GM19240 (cell line): ENCODE results near the gene MEIOB.
A peak's percentile ranks its signal among the peaks of the same experiment; 100 is the strongest.

Experiments used
- DNase-seq: peaks from one replicate; pipeline ENCODE4 v3.0.0; 2011; ENCODE audit warnings: low spot score; ENCODE audit not compliant: insufficient read length

MEIOB gene

DNA sequence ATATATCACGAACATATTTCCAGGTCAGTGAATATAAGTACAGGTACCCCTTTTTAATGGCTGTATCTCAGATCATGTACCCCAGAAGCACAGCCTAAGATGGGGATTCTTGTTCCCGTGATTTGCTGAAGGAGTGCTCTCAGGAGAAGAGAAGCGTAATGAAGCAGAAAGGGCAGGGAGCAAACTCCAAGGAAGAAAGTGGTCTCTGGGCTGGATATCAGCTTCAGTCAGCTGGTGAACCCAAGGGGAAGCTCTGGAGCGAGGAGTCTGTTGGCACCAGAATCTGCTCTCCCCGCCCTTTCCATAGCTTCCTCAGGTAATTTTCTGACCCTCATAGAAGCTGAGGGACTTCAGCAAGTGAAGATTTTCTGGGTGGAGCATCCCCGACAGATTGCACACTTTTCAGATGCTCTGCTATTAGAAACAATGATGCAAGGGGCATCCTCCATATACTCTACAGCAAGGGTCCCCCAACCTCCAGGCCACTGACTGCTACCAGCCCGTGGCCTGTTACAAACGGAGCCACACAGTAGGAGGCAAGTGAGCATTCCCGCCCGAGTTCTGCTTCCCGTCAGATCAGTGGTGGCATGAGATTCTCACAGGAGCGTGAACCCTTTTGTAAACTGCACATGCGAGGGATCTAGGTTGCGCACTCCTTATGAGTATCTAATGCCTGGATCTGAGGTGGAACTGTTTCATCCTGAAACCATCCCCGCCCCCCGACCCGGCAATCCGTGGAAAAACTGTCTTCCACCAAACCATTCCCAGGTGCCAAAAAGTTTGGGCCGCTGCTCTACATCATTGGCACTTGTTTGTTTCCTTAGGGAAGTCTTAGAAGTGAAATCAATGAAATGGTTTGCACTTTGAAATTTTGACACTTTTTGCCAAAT lies 40.5 kb downstream of the MEIOB start:
- no peak for DNase-seq

DNA sequence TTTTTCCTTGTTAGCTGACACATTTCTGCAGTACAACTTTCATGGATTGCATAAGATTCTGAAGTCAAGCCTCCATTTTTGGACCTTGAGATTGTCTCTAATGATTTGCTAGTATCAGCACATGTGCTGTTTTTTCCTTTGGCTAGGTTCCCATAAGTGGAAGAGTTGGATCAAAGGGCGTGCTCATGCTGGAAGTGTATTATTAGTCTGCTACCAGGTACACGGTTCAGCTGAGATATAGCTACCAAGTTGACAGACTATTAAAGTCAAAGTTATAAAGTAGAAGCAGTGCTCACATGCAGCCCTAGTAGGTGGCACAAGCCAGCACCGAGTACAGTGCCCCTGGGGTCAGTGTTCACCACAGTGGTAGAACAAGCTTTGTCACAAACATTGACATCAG lies 41.8 kb downstream of the MEIOB start:
- no peak for DNase-seq

DNA sequence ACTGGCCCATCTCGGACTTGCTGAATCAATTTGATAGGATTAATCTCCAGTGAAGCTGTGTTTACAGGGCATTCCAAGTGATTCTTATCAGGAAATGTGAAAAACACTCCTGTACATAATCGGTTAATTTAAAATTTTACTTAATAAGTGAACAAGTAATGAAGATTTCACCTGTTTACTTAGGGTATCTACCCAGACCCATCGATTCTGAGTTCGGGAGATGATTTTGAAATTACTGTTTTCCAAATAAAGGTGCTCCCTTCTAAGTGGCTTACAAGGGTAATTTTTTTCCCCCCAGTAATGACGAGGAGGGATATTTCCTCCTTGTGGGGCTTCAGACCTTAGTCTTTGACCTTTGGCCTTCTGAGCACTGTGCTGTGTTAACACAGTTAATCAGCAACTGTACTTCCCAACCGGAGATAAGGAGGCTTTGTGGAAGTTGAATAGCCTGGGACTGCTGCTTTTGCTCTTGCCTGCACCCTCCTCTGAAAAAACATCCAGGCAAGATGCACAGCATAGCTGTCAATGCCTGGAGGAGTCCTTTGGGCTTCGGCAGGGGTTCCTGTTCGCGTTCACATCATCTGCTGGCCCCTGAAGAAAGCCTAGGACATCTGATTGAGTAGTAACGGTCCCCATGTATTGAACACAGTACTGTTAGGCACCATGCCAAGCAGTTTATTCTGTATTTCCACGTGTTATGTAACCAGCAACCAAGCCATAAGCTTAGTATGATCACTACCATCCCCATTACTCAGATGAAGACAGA lies 43.1 kb downstream of the MEIOB start:
- DNase-seq, result no peak

DNA sequence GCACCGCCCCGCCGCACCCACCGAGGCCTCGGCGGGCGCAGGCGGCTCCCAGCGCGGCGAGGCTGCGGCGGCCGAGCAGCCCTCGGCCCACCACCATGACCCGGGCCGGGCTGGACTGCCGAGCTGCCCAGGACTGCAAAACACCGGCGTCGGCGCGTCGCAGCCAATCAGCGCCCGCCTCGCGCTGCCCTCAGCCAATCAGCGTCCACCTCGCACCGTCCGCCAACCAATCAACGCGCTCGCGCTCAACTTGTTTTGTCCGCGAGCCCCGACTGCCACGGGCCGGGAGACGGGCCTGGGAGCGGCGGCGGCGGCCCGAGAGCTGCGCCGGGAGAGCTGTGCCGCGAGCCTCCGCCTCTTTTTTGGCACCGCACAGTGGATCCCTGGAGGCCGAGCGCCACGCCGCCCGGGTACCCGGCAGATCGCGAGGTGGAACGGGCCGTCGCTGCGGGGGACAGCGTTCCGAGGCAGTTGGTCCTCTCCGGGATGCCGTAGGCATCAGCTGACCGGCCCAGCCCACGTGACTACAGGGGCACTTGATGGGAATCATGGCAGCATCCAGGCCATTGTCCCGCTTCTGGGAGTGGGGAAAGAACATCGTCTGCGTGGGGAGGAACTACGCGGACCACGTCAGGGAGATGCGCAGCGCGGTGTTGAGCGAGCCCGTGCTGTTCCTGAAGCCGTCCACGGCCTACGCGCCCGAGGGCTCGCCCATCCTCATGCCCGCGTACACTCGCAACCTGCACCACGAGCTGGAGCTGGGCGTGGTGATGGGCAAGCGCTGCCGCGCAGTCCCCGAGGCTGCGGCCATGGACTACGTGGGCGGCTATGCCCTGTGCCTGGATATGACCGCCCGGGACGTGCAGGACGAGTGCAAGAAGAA lies 45.0 kb downstream of the MEIOB start, which contains the start of the genes FAHD1 and HAGH:
Gene FAHD1 (plus strand): TSS at position 516 of the 883 bp plus-strand sequence. CDS start 33 bp downstream, at position 549.
Gene HAGH (minus strand): TSS at position 135 of the 883 bp plus-strand sequence. CDS start 38 bp downstream, at position 97.
- peak; percentile 93 for DNase-seq

DNA sequence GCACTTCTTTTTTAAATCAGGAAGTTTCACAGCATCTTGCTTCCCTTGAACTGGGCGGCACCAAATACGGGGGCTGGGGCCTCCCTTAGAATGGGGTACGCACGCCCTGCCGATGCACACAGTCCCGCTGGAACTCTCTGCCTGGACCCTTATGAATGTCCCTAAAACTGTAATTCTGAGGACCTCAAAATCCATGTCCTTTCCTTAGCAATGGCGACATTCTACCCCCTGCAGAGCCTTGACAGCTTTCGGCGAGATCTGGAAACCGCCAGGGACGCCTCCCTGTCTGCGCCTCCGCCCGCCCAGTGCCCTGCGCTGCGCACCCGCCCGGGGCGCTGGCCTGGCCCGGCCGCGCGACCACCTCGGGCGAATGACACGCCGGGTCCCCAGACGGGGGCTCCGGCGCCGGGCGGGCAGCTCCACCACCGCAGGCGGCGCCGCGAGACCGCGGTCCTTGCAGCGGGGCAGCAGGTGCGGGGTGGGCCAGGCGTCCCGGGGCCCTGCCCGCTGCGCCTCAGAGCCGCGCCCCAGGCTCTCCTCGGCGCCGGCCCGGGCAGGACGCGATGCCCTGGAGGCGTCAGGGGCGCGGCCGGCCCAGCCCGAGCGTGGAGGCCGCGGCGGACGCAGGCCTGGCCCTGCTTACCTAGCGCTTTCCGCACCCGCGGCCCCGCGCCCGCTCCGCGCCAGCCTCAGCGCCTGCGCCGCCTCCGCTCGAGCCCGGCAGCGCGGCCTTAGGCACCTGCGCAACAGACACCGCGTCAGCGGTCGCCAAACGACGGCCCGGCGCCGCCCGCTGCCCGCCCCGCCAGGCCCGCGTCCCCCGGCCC lies 45.9 kb downstream of the MEIOB start:
- DNase-seq, result peak; percentile 70

DNA sequence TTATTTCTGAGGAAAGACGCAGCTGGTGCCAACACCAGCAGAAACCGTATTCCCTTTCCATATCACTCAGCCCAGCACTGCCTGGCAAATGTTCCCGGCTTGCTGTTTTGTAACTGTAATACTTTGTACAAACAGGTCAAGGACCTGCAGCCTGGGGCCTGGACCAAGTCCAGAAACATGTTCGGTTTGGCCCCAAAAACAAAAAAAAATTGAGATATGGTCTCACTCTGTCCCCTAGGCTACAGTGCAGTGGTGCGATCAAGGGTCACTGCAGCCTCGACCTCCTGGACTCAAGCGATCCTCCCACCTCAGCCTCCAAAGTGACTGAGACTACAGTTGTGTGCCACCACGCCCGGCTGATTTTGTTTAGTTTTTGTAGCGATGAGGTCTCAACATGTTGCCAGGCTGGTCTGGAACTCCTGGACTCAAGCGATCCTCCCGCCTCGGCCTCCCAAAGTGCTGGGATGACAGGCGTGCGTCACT lies 46.5 kb downstream of the MEIOB start:
- no peak for DNase-seq

DNA sequence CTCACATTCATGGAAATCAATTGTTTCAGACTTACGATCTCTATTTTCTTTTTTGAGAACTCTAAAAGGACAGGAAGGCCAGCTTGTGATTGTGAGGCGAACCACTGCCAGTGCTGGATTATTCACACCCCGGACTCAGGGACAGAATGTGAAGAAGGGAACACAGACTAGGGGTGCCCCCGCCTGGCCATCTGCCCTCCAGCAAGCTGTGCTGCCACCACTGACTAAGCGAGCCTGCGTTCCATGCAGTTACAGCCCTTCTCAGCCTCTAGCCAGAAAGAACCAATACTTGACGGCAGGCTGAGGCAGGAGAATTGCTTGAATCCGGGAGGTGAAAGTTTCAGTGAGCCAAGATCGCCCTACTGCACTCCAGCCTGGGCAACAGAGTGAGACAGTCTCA lies 48.1 kb downstream of the MEIOB start:
- DNase-seq, result no peak

DNA sequence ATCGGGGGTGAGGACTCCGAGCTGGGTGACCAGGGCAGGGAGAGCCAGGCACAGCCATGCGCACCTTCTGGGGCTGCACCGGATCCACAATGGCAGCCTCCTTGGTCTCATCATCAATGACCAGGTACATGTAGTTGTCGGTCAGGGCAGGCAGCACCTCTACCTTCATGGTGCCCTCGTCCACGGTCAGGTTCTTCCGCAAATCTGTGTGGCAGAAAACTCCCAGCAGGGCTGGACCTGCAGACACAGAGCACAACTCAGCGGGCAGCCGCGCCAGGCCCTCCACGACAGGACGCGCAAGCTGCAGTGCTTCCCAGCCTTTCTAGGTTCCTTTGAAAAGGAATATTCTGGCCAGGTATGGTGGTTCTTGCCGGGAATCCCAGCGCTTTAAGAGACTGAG lies 49.2 kb downstream of the MEIOB start:
- DNase-seq, result no peak

DNA sequence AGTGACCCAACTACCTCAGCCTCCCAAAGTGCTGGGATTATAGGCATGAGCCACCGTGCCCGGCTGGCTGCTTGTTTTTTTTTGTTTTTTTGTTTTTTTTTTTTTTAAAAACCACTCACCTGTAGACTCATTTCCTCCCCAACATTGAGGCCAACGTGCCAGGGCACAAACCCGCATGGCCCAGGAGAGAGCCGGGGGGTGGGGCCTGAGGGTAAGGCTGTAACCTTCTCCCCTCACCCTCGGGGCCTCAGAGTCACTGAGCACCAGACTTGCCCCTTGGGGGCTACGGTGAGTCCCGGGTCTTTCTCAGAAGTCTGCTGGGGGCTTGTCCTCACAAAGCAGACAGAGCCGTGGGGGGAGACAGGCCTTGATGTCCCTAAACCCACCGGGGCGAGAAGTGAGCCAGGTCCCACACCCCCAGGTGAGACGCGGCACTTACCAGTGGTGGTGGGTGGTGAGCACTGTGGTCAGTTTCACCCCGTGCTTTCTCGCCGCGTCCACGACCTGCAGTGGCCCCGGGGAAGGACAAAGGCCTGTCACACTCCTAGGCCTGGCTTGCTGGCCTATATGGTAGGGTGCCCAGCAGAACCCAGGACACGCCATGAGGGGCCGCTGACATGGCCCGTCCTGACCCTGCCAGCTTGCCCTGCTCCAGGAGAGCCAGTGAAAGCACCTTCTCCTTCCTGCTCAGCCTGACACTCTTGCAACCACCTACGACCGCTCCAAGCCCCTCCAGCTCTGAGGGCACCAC lies 49.9 kb downstream of the MEIOB start:
- no peak for DNase-seq

DNA sequence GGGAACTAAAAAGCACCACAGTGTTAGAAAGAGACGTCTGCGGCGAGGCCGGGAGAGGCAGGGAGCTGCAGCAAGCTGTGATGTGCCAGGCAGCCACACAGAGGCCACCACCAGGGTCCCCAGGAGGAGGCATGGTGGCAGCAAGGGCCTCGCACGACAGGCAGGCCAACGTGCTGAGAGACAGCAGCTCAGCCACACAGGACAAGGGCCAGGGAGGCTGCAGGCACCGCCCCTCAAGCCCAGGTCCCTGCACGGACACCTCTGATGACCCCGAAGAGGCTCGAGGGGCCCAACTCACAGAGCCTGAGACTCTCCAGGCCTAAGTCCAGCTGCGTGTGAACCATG lies 51.0 kb downstream of the MEIOB start:
- DNase-seq, result no peak

DNA sequence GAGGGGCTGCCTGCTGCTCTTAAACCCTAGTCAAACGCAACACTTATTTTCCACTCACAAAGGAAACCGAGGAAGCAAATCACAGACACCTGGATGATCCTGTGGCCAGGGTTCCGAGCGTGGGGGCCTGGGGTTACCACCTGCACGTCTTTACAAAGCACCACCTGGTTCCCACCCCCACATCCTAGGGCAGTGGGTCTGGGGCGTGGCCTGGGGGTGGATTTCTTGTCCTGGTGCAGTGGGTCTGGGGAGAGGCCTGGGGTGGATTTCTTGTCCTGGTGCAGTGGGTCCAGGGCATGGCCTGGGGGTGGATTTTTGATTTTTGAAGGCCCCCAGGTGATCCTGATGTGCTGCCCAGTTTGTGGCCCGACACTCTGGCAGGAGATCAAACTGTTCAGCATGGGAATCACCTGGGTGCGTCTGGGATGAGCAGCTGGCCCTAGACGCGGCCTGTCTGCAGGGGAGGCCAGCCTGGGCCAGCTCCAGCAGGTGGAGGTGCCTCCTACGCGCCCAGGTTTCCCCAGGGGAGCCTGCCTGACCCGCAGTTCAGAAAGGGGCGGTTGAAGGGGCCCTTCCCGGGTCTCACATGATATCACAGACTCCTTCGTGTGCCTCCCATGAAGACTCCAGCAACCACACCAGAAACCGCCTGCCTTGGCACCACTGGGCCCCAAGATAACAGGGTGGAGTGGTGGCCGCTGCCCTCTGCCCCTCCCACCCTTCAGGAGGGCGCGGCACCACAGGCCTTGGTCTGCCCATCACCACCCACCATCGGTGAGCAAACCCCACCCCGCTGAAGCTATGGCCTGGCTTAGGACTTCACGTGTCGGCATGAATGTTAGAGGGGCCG lies 51.6 kb downstream of the MEIOB start:
- DNase-seq, result no peak

DNA sequence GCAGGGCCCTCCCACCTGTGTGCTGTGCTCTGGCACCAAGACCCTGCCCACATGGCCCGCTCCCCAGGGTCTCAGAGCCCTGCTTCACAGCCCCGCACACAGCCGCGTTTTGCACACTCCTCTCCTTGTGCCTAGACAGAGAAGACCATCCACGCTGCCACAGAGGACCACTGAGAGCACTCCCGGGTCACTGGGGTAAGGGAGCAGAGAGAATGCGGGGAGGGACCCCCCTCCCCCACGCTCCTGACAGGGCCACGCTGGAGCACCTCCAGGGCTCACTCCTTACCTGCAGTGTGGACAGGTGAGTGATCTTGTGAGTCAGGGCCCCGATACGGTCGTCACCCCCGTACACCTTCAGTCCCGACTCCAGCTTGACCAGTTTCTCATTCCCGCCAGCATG lies 52.4 kb downstream of the MEIOB start:
- DNase-seq, result no peak

DNA sequence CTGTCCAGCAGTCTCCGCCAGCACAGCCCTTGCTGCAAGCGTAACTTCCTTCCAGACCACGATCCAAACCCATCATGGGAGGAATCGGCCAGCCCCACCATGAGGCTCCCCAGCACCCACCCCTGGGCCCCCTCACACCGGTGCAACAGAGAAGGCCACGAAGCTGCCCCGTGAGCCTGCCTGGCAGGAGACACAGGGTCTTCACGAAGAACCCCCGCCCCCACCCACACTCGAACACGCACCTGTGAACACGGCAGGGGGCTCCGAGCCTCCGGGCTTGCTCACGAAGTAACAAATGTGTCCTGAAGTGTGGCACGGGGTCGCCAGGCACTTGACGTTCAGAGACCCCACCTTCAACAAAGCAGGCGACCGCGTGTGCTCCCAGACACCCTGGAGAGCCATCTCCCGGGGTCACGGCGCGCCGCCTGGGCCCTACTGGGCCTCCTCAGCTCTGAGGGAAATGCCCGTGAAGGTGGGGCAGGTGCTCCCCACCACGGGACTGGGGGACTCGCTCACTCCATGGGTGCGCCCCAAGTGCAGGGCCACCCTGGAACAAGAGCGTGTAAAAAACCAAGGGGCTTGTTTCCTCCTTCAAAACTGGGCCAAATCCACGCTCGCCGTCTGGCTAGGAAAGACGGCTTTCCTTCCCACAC lies 53.0 kb downstream of the MEIOB start:
- DNase-seq, result no peak

DNA sequence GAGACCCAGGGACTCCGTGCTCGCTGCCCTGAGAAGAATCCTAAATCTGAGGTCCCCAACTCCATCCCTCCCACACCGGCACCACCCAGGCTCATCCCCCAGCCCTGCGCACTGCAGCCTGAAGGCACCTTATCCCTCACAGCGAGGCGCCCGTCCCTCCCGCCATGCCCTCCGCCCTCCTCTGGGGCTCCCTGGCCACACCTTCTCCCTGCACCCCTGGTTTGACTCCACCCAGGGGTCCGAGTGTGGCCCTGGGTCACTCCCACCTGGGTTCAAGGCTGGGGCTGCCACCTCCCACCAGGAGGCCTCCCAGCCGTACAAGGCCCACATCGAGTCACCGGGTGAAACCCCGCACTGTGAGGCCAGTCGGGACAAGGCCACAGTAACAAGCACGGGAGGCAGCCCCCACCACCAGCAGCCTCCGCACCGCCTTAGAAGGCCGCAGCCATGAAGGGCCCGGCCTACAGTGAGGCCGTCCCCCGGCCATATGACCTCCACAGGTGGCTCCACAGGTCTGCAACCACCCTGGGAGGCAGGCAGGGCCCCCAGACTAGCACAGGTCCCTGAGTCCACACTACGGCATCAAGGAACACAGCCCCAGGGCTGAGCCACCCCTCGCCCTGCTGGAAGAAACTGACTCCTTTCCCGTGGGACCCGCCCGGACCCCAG lies 53.6 kb downstream of the MEIOB start:
- DNase-seq, result no peak

DNA sequence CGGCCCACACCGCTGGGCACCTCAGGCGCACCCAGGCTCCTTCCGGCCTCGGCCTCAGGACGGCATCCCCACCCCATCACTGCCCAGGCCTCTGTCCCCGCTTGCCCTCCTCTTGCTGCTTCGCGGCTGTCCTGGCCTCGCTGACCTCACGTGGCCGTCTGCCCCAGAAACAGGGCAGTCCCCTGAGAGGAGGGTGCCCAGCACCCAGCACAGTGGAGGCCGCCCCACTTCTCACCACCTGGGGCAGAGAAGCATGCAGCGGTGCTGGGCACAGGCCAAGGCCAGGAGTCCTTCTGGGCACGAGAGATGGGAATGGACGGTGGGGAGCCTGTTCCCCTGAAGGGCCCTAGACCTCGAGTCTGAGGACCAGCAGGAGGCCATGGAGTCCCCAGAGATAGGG lies 54.2 kb downstream of the MEIOB start:
- DNase-seq, result no peak

DNA sequence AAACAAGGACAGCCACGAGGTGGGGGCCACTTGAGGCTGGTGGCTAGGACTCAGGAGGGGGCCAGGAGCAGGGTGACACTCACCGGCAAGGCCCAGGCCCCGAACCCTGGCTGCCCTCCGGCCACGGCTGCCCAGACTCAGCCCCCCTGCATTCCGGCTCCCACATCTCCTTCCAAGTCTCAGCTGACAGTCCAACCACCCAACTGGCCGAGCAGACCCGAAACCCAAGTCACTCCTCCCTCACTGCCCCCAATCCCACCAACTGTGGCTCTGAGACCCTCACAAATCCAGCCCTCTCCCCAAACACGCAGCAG lies 54.7 kb downstream of the MEIOB start:
- DNase-seq, result no peak

DNA sequence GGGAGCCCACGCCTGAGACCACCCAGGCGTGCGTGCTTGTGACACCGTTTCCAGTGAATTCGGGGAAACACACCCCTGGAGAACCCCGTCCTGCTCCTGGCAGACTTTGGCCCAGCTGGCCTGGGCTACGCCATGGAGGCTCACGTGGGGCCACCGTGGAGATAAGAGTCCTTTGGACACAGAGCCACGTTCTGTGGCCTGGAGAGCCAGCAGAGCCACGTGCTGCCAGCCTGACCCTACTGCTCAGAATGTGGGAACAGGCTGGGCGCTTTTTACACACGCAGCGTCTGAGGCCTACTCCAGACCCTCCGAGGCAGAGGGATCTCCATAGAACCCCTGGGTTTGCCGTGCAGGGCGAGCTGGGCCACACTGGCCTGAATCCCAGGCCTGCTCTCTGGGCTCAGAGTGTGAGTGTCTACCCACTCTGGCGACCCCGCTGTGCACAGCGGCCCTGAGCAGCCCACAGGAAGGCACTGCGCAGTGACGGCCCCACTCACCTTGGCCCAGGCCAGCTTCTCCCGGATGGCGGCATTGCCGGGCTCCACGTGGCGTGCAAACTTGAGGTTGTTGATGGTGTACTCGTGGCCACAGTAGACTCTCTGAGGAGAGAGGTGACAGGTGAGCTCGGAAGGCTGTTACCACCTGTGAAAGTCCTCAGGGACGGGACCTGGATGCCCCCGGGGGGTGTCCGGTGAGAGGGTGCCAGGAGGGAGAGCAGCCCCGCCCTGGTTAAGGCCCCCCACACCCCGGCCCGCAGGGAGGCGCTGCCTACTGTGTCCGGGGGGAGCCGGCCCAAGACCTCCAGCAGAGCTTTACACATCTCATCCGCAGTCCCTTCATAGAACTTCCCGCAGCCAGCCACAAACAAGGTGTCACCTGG lies 55.3 kb downstream of the MEIOB start:
- no peak for DNase-seq
